Neuronal stem cell (in vitro differentiated cells): ENCODE data around the gene KIF26B.
A peak's percentile ranks its signal among the peaks of the same experiment; 100 is the strongest.

Experiments used
- DNase-seq: peaks from one replicate; pipeline ENCODE4 v3.0.0-alpha.2; 2013; ENCODE audit warnings: low spot score
- H2AFZ ChIP-seq: one replicate; pipeline ENCODE4 v1.6.1; 2013; ENCODE audit warnings: mild to moderate bottlenecking, low read length, inconsistent platforms
- H2AK5ac ChIP-seq: 2 replicates; pipeline ENCODE4 v1.6.1; 2013; ENCODE audit warnings: low read depth, mild to moderate bottlenecking, inconsistent platforms, low read length, moderate library complexity, mixed read lengths
- H2BK120ac ChIP-seq: 2 replicates; pipeline ENCODE4 v1.6.1; 2013; ENCODE audit warnings: low read depth, mild to moderate bottlenecking, inconsistent platforms, low read length, moderate library complexity, mixed read lengths
- H2BK12ac ChIP-seq: one replicate; pipeline ENCODE4 v1.6.1; 2013; ENCODE audit warnings: low read length, inconsistent platforms
- H2BK15ac ChIP-seq: 2 replicates; pipeline ENCODE4 v1.6.1; 2013; ENCODE audit warnings: mild to moderate bottlenecking, low read length, inconsistent platforms, mixed read lengths
- H2BK5ac ChIP-seq: one replicate; pipeline ENCODE4 v1.6.1; 2013; ENCODE audit warnings: inconsistent platforms, mild to moderate bottlenecking, low read length, moderate library complexity
- H3K14ac ChIP-seq: one replicate; pipeline ENCODE4 v1.6.1; 2013; ENCODE audit warnings: low read length, inconsistent platforms
- H3K18ac ChIP-seq: 2 replicates; pipeline ENCODE4 v1.6.1; 2013; ENCODE audit warnings: low read length, inconsistent platforms
- H3K23ac ChIP-seq: 2 replicates; pipeline ENCODE4 v1.6.1; 2013; ENCODE audit warnings: low read depth, mild to moderate bottlenecking, mixed read lengths, low read length, inconsistent platforms; ENCODE audit not compliant: poor library complexity
- H3K27ac ChIP-seq: replicated peaks from 3 replicates; pipeline ENCODE4 v1.5.1; 2013; ENCODE audit warnings: low read length, inconsistent platforms
- H3K27me3 ChIP-seq, 3 experiments: 2 replicates each; pipeline ENCODE4 v1.6.1; 2013; ENCODE audit warnings: low read length in 3 of 3, mild to moderate bottlenecking in 2 of 3, inconsistent platforms in 1 of 3, low read depth in 1 of 3, mixed read lengths in 1 of 3, moderate library complexity in 1 of 3; ENCODE audit not compliant: control insufficient read depth in 3 of 3, insufficient read depth in 3 of 3
- H3K36me3 ChIP-seq, 2 donors: replicated peaks in 1 of 2; 2 replicates each; pipeline ENCODE4 v1.6.1; 2013; ENCODE audit warnings: low read length in 2 of 2; ENCODE audit not compliant: control insufficient read depth in 2 of 2, insufficient read depth in 2 of 2
- H3K4ac ChIP-seq: 2 replicates; pipeline ENCODE4 v1.6.1; 2013; ENCODE audit warnings: inconsistent platforms, mild to moderate bottlenecking, low read length, moderate library complexity
- H3K4me1 ChIP-seq, 2 donors: 1 replicate in 1 of 2; 2 replicates in 1 of 2; pipeline ENCODE4 v1.6.1; 2013; ENCODE audit warnings: low read length in 2 of 2, low read depth in 1 of 2; ENCODE audit not compliant: control insufficient read depth in 2 of 2, insufficient read depth in 1 of 2
- H3K4me2 ChIP-seq: one replicate; pipeline ENCODE4 v1.6.1; 2013; ENCODE audit warnings: mild to moderate bottlenecking, low read length, inconsistent platforms; ENCODE audit not compliant: insufficient read depth, poor library complexity, severe bottlenecking
- H3K4me3 ChIP-seq, 2 donors: 2 replicates each; pipeline ENCODE4 v1.5.1; 2013; ENCODE audit warnings: low read length in 2 of 2, mild to moderate bottlenecking in 2 of 2, inconsistent platforms in 1 of 2, moderate library complexity in 1 of 2
- H3K79me1 ChIP-seq: one replicate; pipeline ENCODE4 v1.6.1; 2013; ENCODE audit warnings: low read depth, mild to moderate bottlenecking, inconsistent platforms, low read length, moderate library complexity
- H3K9ac ChIP-seq: one replicate; pipeline ENCODE4 v1.6.1; 2013; ENCODE audit warnings: mild to moderate bottlenecking, low read depth, low read length, inconsistent platforms; ENCODE audit not compliant: poor library complexity
- H3K9me3 ChIP-seq, 2 donors: replicated peaks in 1 of 2; 2 replicates each; pipeline versions ENCODE3 to v1.6.1; 2013; ENCODE audit warnings: low read length in 2 of 2, mild to moderate bottlenecking in 2 of 2, inconsistent platforms in 1 of 2, low read depth in 1 of 2, mixed read lengths in 1 of 2, moderate library complexity in 1 of 2; ENCODE audit not compliant: control insufficient read depth in 2 of 2, insufficient read depth in 1 of 2
- H4K8ac ChIP-seq: one replicate; pipeline ENCODE4 v1.6.1; 2013; ENCODE audit warnings: low read depth, mild to moderate bottlenecking, inconsistent platforms, low read length, moderate library complexity
- H4K91ac ChIP-seq: one replicate; pipeline ENCODE4 v1.6.1; 2013; ENCODE audit warnings: low read length, low read depth, mild to moderate bottlenecking, inconsistent platforms; ENCODE audit not compliant: poor library complexity
- WGBS, 2 donors: extraction: QIAGEN DNeasy Blood & Tissue Kit; methylation state at CpG; one replicate each; pipeline ENCODE4 v1.1.7; 2013; ENCODE audit warnings: missing lambda C conversion rate in 2 of 2, mixed read lengths in 1 of 2; ENCODE audit not compliant: insufficient read length in 2 of 2, insufficient replicate concordance in 1 of 2; ENCODE audit errors: extremely low coverage in 2 of 2; 5-methylcytosine and 5-hydroxymethylcytosine counted together

KIF26B gene

DNA sequence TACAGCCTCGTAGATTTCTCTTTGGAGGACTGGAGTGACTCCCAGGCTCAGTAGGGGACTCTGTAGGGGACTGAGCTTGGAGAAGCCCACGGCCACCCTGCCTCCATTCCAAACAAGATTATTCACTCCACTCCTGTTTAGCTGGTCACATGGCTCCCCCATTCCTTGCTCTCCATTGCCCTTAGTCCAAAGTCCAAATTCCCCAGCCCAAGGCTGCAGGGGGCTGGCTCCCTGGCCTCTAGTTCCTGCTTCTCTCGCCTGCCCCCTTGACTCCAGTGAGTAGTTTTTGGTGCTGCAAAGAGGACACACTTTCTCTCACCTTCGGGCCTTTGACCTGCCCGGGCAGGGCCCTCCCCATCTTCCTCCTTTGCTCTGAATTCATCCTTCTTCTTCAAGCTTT lies 403.3 kb downstream of the KIF26B start:
- no peak overlapping the region for H2BK120ac ChIP-seq
- no peak overlapping the region for H3K9ac ChIP-seq
- H3K79me1 ChIP-seq: no peaks in the 10 kb centered on the region
- no peaks in the 10 kb centered on the region for H3K27me3 ChIP-seq
- H4K8ac ChIP-seq: no peak overlapping the region
- peak overlapping the region; percentile 35 for H2BK5ac ChIP-seq
- no peak overlapping the region for H2AK5ac ChIP-seq
- no peak overlapping the region for H3K4ac ChIP-seq
- no peak overlapping the region for H3K27ac ChIP-seq
- H2BK12ac ChIP-seq: no peak overlapping the region
- H4K91ac ChIP-seq: no peak overlapping the region
- no peaks in the 10 kb centered on the region for H3K4me1 ChIP-seq
- no peak for DNase-seq
- H2BK15ac ChIP-seq: peak overlapping the region; percentile 5
- H3K23ac ChIP-seq: no peak overlapping the region
- H3K4me2 ChIP-seq: no peak overlapping the region
- no peaks in the 10 kb centered on the region for H3K36me3 ChIP-seq
- WGBS, 2 donors: no CpG with 5 or more reads among the region's 5 CpGs
- no peak overlapping the region for H3K14ac ChIP-seq
- H2AFZ ChIP-seq: no peak overlapping the region
- H3K4me3 ChIP-seq: no peak overlapping the region
- H3K18ac ChIP-seq: no peak overlapping the region
- H3K9me3 ChIP-seq: no peaks in the 10 kb centered on the region

DNA sequence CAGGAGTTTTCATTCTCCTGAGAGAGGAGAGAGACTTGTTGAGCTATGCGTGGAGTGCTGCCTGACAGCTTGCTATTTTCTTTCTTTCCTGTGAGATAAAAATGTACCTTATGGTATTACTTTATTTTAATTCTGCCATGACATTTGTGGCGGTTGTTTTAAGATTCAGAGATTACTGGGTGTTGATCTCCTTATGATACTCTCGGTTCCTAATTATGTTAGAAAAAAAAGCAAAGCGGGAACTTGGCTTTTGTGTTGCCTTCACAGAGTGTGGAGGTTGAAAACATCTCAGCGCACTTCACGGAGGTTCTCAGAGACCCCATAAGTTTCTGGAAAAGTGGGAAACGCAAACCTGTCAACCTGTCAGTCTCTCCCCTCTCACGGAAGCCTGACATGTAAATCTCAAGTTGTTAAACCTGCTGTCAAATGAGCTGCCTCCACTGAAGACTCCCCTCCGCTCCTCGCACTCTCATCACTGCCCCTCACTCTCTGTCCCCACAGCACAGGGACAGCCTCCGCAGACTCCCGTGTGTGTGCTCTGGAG lies 405.6 kb downstream of the KIF26B start:
- Histone ChIP-seq H3K36me3 (no peaks in the 10 kb centered on the region), H3K23ac (no peak overlapping the region), H3K9ac (no peak overlapping the region), H2BK5ac (no peak overlapping the region), H3K14ac (no peak overlapping the region), H3K18ac (no peak overlapping the region), H4K91ac (no peak overlapping the region), H3K4me3 (no peak overlapping the region), H2AK5ac (no peak overlapping the region), H3K27me3 (no peaks in the 10 kb centered on the region), H3K4ac (no peak overlapping the region), H2AFZ (no peak overlapping the region), H2BK12ac (no peak overlapping the region), H4K8ac (no peak overlapping the region), H3K4me1 (no peaks in the 10 kb centered on the region), H3K4me2 (no peak overlapping the region), H2BK15ac (no peak overlapping the region), H2BK120ac (no peak overlapping the region), H3K27ac (no peak overlapping the region), H3K79me1 (no peaks in the 10 kb centered on the region), H3K9me3 (no peaks in the 10 kb centered on the region)
- WGBS, 2 donors: no CpG with 5 or more reads among the region's 12 CpGs
- no peak for DNase-seq

DNA sequence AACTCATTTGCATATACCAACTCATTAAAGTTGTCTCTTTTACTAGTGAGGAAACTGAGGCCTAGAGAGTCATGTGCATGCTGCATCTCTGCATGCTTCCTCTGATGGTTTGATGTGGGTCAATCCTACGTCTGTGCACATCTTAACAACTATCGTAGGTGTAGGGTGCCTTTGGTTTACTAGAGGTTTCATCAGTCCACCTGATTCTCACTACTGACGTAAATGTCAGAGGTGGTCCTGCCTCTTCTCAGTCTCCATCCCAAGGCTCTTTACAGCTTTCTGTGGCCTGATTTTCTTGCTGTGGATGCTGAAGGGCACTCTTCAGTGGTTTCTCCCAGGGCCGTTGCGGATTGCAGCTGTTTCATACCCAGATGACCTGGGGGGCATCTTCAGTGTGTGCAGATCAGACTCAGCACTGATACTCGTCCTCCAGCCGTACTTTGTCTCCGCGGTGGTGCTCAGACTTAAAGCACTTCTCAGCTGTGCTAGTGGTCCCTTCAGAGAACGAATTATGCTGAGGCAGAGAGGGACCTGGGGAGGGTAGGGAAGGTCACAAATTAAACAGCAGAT lies 407.0 kb downstream of the KIF26B start:
- H3K4ac ChIP-seq: no peak overlapping the region
- peak overlapping the region; percentile 25 for H3K9ac ChIP-seq
- no peaks in the 10 kb centered on the region for H3K27me3 ChIP-seq
- no peak overlapping the region for H4K8ac ChIP-seq
- H2AK5ac ChIP-seq: no peak overlapping the region
- no peak overlapping the region for H3K4me3 ChIP-seq
- no peaks in the 10 kb centered on the region for H3K4me1 ChIP-seq
- H3K79me1 ChIP-seq: no peaks in the 10 kb centered on the region
- H2BK5ac ChIP-seq: no peak overlapping the region
- H3K23ac ChIP-seq: no peak overlapping the region
- H3K27ac ChIP-seq: no peak overlapping the region
- H2BK12ac ChIP-seq: no peak overlapping the region
- no peak overlapping the region for H4K91ac ChIP-seq
- no peak overlapping the region for H2AFZ ChIP-seq
- no peak overlapping the region for H3K4me2 ChIP-seq
- H3K9me3 ChIP-seq: peaks cover 0 to 9% of the 10 kb centered on the region in 2 donors
- no peak for DNase-seq
- H2BK15ac ChIP-seq: no peak overlapping the region
- no peak overlapping the region for H3K18ac ChIP-seq
- H3K14ac ChIP-seq: no peak overlapping the region
- H2BK120ac ChIP-seq: no peak overlapping the region
- no peaks in the 10 kb centered on the region for H3K36me3 ChIP-seq
- no CpG with 5 or more reads among the region's 10 CpGs for WGBS, 2 donors

DNA sequence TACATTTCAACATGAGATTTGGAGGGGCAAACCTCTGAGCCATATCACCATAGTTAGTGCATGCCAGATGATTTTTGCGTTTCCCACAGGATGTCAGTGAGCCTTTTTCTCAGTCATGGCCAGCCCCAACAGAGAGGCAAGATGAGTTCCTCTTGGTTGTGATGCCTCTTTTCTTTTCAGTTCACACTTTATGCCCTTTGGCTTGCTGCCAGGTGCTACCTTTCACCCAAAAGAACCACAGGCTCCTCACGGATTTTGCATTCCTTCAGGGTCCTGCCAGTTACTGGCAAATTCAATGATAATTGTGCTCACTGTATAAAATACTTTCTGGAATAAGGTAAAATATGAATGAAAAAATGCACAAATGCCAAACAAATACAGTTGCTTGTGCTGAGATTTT lies 411.3 kb downstream of the KIF26B start:
- no peak overlapping the region for H2AFZ ChIP-seq
- no peak overlapping the region for H3K4ac ChIP-seq
- H4K91ac ChIP-seq: no peak overlapping the region
- peaks cover 0 to 9% of the 10 kb centered on the region in 2 donors for H3K9me3 ChIP-seq
- H3K18ac ChIP-seq: no peak overlapping the region
- H3K4me2 ChIP-seq: no peak overlapping the region
- no CpG with 5 or more reads among the region's 2 CpGs for WGBS, 2 donors
- H2BK5ac ChIP-seq: no peak overlapping the region
- no peak overlapping the region for H3K14ac ChIP-seq
- no peak overlapping the region for H3K23ac ChIP-seq
- H3K27ac ChIP-seq: no peak overlapping the region
- no peak overlapping the region for H3K4me3 ChIP-seq
- peaks cover 0 to 12% (median 0%) of the 10 kb centered on the region in 3 experiments for H3K27me3 ChIP-seq
- DNase-seq: no peak
- H2BK15ac ChIP-seq: no peak overlapping the region
- no peaks in the 10 kb centered on the region for H3K36me3 ChIP-seq
- no peak overlapping the region for H4K8ac ChIP-seq
- no peaks in the 10 kb centered on the region for H3K79me1 ChIP-seq
- H2BK12ac ChIP-seq: no peak overlapping the region
- no peak overlapping the region for H3K9ac ChIP-seq
- no peak overlapping the region for H2AK5ac ChIP-seq
- peaks cover 0 to under 1% of the 10 kb centered on the region in 2 donors for H3K4me1 ChIP-seq
- H2BK120ac ChIP-seq: no peak overlapping the region
